Spinal cord (tissue), 10 donors: Measurements from ENCODE around the gene CPVL. TPM values are rescaled to one million over a fixed set of nuclear protein-coding genes. Genes with fewer than 3 reads are reported as not detected.

Experiments
- DNase-seq, 6 donors: peaks; one replicate each; pipeline versions ENCODE4 v3.0.0 to v3.0.0-alpha.2; 2013 to 2015; ENCODE audit warnings: low spot score in 6 of 6, low read depth in 4 of 6
- H3K27ac ChIP-seq: one replicate; pipeline ENCODE4 v1.5.1; 2013; ENCODE audit warnings: low read depth, low read length, control low read depth
- H3K27me3 ChIP-seq: one replicate; pipeline ENCODE4 v1.6.1; 2013; ENCODE audit warnings: low read length; ENCODE audit not compliant: control insufficient read depth, insufficient read depth
- H3K36me3 ChIP-seq: one replicate; pipeline ENCODE4 v1.6.1; 2013; ENCODE audit warnings: low read length; ENCODE audit not compliant: control insufficient read depth, insufficient read depth
- H3K4me1 ChIP-seq: one replicate; pipeline ENCODE4 v1.6.1; 2013; ENCODE audit warnings: low read length; ENCODE audit not compliant: control insufficient read depth, insufficient read depth
- H3K4me3 ChIP-seq: one replicate; pipeline ENCODE4 v1.5.1; 2013; ENCODE audit warnings: low read depth, low read length, control low read depth
- H3K9me3 ChIP-seq: one replicate; pipeline ENCODE4 v1.6.1; 2013; ENCODE audit warnings: low read length; ENCODE audit not compliant: control insufficient read depth, insufficient read depth
- WGBS: methylation state at CpG from one replicate; pipeline ENCODE4 v1.1.5; 2013; ENCODE audit warnings: missing lambda C conversion rate; ENCODE audit not compliant: insufficient coverage; 5-methylcytosine and 5-hydroxymethylcytosine counted together
- polyA plus RNA-seq, 2 donors: library from polyadenylated mRNA; unstranded; fragments of 120-200 nt; gene quantifications; one replicate each; pipeline ENCODE4 v1.2.1, GENCODE V29; 2013; ENCODE audit not compliant: insufficient read length in 2 of 2
- total RNA-seq, 2 donors: library from RNA; depleted of rRNA in 1 of 2; stranded (reverse); fragments of 120-200 nt in 1 of 2; fragments of >200 nt in 1 of 2; gene quantifications; one replicate each; pipeline versions ENCODE4 v1.2.3 to v1.2.4, GENCODE V29; 2013 to 2014
- donor health status: healthy.

CPVL gene
- total and polyA plus RNA-seq, 4 donors: 14.2 to 42.2 (median 14.9) TPM

GRCh38 chr7:28981161-28981465 is 165.2 kb downstream of the CPVL start:
- Histone ChIP-seq H3K4me1 (peaks cover 21% of the 10 kb centered on the region), H3K27me3 (no peaks in the 10 kb centered on the region), H3K9me3 (no peaks in the 10 kb centered on the region), H3K4me3 (no peak overlapping the region), H3K27ac (peak overlapping the region; percentile 76), H3K36me3 (no peaks in the 10 kb centered on the region)
- peak in 4 of 6 donors; percentile 62 to 81 (median 72) for DNase-seq
- 30% methylated on average over 2 of the region's 4 CpGs for WGBS

- Histone ChIP-seq H3K4me3 (no peak overlapping the region), H3K9me3 (no peaks in the 10 kb centered on the region), H3K27me3 (no peaks in the 10 kb centered on the region), H3K36me3 (no peaks in the 10 kb centered on the region), H3K4me1 (peaks cover 19% of the 10 kb centered on the region), H3K27ac (peak overlapping the region; percentile 67)
- WGBS: 81% methylated on average over 5 of the region's 8 CpGs
- peak in 1 of 6 donors; percentile 15 for DNase-seq
Observed at GRCh38 chr7:28980451-28981160, 165.7 kb downstream of the CPVL start.

- Histone ChIP-seq H3K4me1 (peaks cover 14% of the 10 kb centered on the region), H3K36me3 (no peaks in the 10 kb centered on the region), H3K4me3 (no peak overlapping the region), H3K27ac (peak overlapping the region; percentile 27), H3K9me3 (no peaks in the 10 kb centered on the region), H3K27me3 (no peaks in the 10 kb centered on the region)
- DNase-seq: no peak
- WGBS: 89% methylated on average over 2 of the region's 3 CpGs
Observed at GRCh38 chr7:28979776-28980175, 166.6 kb downstream of the CPVL start.

DNA sequence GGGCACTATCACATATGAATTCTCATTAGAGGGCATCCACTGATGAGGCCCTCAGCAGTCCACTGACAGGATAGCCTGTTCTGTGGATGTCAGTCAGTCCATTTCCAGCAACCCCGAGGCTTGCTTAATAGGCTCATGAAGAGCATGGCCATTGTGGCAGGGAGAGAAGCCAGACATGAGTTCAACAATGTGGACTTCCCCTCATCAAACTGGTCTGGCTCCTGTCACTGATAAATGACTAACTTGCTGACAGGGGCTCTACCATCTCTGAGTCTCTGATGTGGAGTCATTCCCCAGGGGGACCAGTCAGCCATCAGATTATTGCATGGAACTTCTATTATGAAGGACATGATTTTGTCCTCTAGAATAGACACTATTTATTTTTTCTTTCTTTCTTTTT is 168.5 kb downstream of the CPVL start:
- DNase-seq: no peak
- H3K4me1 ChIP-seq: peaks cover 7% of the 10 kb centered on the region
- WGBS: no CpG with 5 or more reads among the region's 1 CpG
- no peak overlapping the region for H3K27ac ChIP-seq
- H3K9me3 ChIP-seq: no peaks in the 10 kb centered on the region
- no peaks in the 10 kb centered on the region for H3K36me3 ChIP-seq
- H3K27me3 ChIP-seq: no peaks in the 10 kb centered on the region
- no peak overlapping the region for H3K4me3 ChIP-seq

GRCh38 chr7:28976022-28976421 is 170.3 kb downstream of the CPVL start:
- peak in 1 of 6 donors; percentile 72 for DNase-seq
- WGBS: 20% methylated on average over 1 of the region's 3 CpGs
- H3K9me3 ChIP-seq: no peaks in the 10 kb centered on the region
- peaks cover 7% of the 10 kb centered on the region for H3K4me1 ChIP-seq
- H3K27ac ChIP-seq: no peak overlapping the region
- no peaks in the 10 kb centered on the region for H3K27me3 ChIP-seq
- H3K36me3 ChIP-seq: no peaks in the 10 kb centered on the region
- H3K4me3 ChIP-seq: no peak overlapping the region

GRCh38 chr7:28973591-28973990 is 172.7 kb downstream of the CPVL start:
- DNase-seq: no peak
- Histone ChIP-seq H3K27me3 (no peaks in the 10 kb centered on the region), H3K4me1 (no peaks in the 10 kb centered on the region), H3K4me3 (no peak overlapping the region), H3K9me3 (no peaks in the 10 kb centered on the region), H3K36me3 (no peaks in the 10 kb centered on the region), H3K27ac (no peak overlapping the region)
- 97% methylated on average over 2 of the region's 3 CpGs for WGBS

DNA sequence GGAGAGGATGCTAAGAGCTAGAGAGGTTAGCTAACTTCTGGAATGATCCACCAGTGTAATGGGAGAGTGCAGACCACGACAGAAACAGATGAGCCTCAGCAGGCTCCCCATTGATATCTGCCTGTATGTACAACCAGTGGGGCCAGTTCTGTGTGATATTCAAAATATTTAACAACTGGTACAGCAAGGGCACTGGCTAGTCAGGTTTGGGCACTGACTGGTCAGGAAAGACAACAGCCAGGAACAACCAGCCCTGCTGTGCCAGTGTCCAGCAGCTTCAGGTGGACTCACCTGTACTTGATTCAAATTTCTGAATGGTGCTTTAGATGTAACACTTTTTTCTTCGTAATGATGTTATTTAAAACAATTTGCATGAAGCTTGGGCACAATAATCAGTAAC is 182.3 kb downstream of the CPVL start:
- no peaks in the 10 kb centered on the region for H3K9me3 ChIP-seq
- whole genome bisulfite sequencing: 80% methylated on average over 1 of the region's 2 CpGs
- H3K4me1 ChIP-seq: peaks cover 1% of the 10 kb centered on the region
- no peaks in the 10 kb centered on the region for H3K36me3 ChIP-seq
- no peak overlapping the region for H3K4me3 ChIP-seq
- no peaks in the 10 kb centered on the region for H3K27me3 ChIP-seq
- H3K27ac ChIP-seq: no peak overlapping the region
- no peak for DNase-seq

GRCh38 chr7:28961972-28962371 is 184.4 kb downstream of the CPVL start:
- Histone ChIP-seq H3K4me1 (peaks cover 22% of the 10 kb centered on the region), H3K4me3 (no peak overlapping the region), H3K27ac (no peak overlapping the region), H3K9me3 (no peaks in the 10 kb centered on the region), H3K36me3 (no peaks in the 10 kb centered on the region), H3K27me3 (peaks cover 8% of the 10 kb centered on the region)
- DNase-seq: no peak
- 60% methylated on average over 4 of the region's 5 CpGs for WGBS

DNA sequence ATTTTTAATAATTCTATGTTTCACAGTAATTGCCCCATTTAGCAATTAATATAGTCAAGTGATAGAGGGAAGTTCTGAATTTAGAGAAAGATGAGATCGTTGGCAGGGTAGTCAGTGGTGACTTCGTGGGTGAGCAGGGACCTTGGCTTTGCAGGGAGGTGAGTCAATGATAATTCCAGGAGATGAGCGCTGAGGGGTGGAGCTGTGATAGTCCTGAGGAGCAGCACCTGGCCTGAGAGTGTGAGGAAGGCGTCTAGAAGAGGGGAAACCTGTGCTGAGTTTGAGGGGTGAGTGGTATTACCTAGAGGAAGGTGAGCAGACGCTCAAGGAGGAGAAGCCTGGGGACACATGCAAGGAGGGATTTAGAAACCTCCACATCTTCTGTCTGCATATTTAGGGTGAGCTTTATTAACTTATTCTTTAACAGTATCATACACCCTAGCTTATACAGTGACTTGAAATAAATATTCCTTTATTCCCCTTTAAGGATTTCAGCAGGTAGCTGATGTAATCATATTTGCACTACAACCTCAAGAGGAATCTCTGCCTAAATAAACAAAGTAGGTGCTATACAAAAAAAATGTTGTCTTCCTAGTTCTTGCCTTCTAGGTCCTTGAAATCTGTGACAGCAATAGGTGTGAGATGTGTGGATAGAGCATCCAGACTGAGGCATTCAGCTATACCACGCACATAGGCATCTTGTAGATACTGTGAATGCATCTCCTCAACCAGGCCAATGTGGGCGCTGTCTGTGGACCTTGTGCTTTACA is 186.1 kb downstream of the CPVL start:
- H3K27ac ChIP-seq: no peak overlapping the region
- H3K4me3 ChIP-seq: no peak overlapping the region
- peaks cover 21% of the 10 kb centered on the region for H3K27me3 ChIP-seq
- no peak for DNase-seq
- H3K36me3 ChIP-seq: no peaks in the 10 kb centered on the region
- WGBS: 89% methylated on average over 6 of the region's 7 CpGs
- H3K4me1 ChIP-seq: peaks cover 38% of the 10 kb centered on the region
- H3K9me3 ChIP-seq: no peaks in the 10 kb centered on the region

DNA sequence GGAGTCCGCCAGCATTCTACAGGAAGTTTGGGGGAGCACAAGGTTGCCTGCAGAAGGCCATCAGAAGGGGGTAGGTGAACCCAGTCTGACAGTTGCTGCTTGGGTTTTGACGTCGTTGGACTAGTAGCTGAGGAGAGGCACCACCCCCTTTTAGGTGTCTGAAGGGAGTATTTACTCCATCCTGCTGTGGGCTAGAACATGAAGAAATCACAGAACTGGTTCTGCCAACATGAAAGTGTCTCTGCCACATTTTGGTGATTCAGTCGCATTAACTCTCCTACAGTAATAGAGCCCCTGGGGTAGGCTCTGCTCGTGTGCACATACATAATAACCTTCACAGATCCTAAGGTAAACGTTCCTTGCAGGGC is 187.4 kb downstream of the CPVL start:
- WGBS: 49% methylated on average over 5 of the region's 6 CpGs
- no peaks in the 10 kb centered on the region for H3K36me3 ChIP-seq
- peak overlapping the region; percentile 91 for H3K27ac ChIP-seq
- no peak for DNase-seq
- H3K9me3 ChIP-seq: no peaks in the 10 kb centered on the region
- peaks cover 24% of the 10 kb centered on the region for H3K27me3 ChIP-seq
- H3K4me1 ChIP-seq: peaks cover 41% of the 10 kb centered on the region
- H3K4me3 ChIP-seq: peak overlapping the region; percentile 72
